GM15510 (cell line): ENCODE measurements around the gene KIAA0753.

Experiments
- POLR2A ChIP-seq: IDR thresholded peaks from 3 replicates; pipeline ENCODE4 v1.6.1; 2011; ENCODE audit warnings: borderline replicate concordance; ENCODE audit not compliant: insufficient read length; ENCODE audit errors: extremely low read depth

The KIAA0753 gene

GRCh38 chr17:6675201-6675825 is 34.8 kb upstream of the KIAA0753 start:
- TF ChIP-seq POLR2A = no peak

GRCh38 chr17:6674586-6674985 is 34.1 kb upstream of the KIAA0753 start:
- TF ChIP-seq POLR2A = no peak

GRCh38 chr17:6671431-6671830 is 30.9 kb upstream of the KIAA0753 start:
- TF ChIP-seq POLR2A = no peak

- no peak for TF ChIP-seq POLR2A
Measured at GRCh38 chr17:6670999-6671398, 30.5 kb upstream of the KIAA0753 start.

- no peak for TF ChIP-seq POLR2A
Measured at GRCh38 chr17:6670571-6670970, 30.1 kb upstream of the KIAA0753 start.

GRCh38 chr17:6669479-6670212 is 29.1 kb upstream of the KIAA0753 start:
- no peak for TF ChIP-seq POLR2A

- no peak for TF ChIP-seq POLR2A
Measured at GRCh38 chr17:6668727-6669425, 28.4 kb upstream of the KIAA0753 start.

GRCh38 chr17:6668219-6668618 is 27.7 kb upstream of the KIAA0753 start:
- TF ChIP-seq POLR2A = no peak

- no peak for TF ChIP-seq POLR2A
Measured at GRCh38 chr17:6667516-6667915, 27.0 kb upstream of the KIAA0753 start.

- no peak for TF ChIP-seq POLR2A
Measured at GRCh38 chr17:6666557-6666956, 26.0 kb upstream of the KIAA0753 start.

GRCh38 chr17:6666077-6666521 is 25.6 kb upstream of the KIAA0753 start:
- TF ChIP-seq POLR2A = no peak

GRCh38 chr17:6661464-6661848 is 20.9 kb upstream of the KIAA0753 start:
- TF ChIP-seq POLR2A = no peak

GRCh38 chr17:6660805-6661463 is 20.4 kb upstream of the KIAA0753 start:
- no peak for TF ChIP-seq POLR2A

GRCh38 chr17:6660101-6660500 is 19.6 kb upstream of the KIAA0753 start:
- no peak for TF ChIP-seq POLR2A
